Heart right ventricle (tissue), 16 donors: ENCODE results near the gene TRIM59. TPM values are rescaled to one million over a fixed set of nuclear protein-coding genes. Genes with fewer than 3 reads are reported as not detected.

Source experiments
- ATAC-seq, 8 donors: fragments of 200-7000 bp; cut with Tn5 transposase; one replicate each; pipeline ENCODE4 v1.9.1; 2020; ENCODE audit warnings: mild to moderate bottlenecking in 8 of 8, moderate library complexity in 8 of 8, moderate number of reproducible peaks in 1 of 8
- DNase-seq, 2 donors: peaks; one replicate each; pipeline ENCODE4 v3.0.0-alpha.2; 2020
- H3K27ac ChIP-seq, 10 donors: fragments of 200-600 bp; sonication (generic) in 2 of 10; one replicate each; pipeline versions ENCODE4 v1.5.0 to v1.8.0; 2020 to 2022; ENCODE audit warnings: mild to moderate bottlenecking in 3 of 10
- H3K27me3 ChIP-seq, 7 donors: fragments of 200-600 bp; one replicate each; pipeline ENCODE4 v1.8.0; 2021 to 2022; ENCODE audit warnings: mild to moderate bottlenecking in 2 of 7
- H3K36me3 ChIP-seq, 9 donors: fragments of 200-600 bp; sonication (generic) in 1 of 9; one replicate each; pipeline versions ENCODE4 v1.5.0 to v1.8.0; 2020 to 2022; ENCODE audit warnings: mild to moderate bottlenecking in 2 of 9
- H3K4me1 ChIP-seq, 9 donors: fragments of 200-600 bp; sonication (generic) in 1 of 9; one replicate each; pipeline versions ENCODE4 v1.5.0 to v1.8.0; 2020 to 2022; ENCODE audit warnings: mild to moderate bottlenecking in 4 of 9
- H3K4me3 ChIP-seq, 10 donors: fragments of 200-600 bp; sonication (generic) in 2 of 10; one replicate each; pipeline versions ENCODE4 v1.5.0 to v1.8.0; 2020 to 2022; ENCODE audit warnings: mild to moderate bottlenecking in 7 of 10, moderate library complexity in 2 of 10
- H3K9me3 ChIP-seq, 11 donors: fragments of 200-600 bp in 10 of 11; sonication (generic) in 2 of 11; one replicate each; pipeline versions ENCODE4 v1.5.0 to v1.8.0; 2013 to 2022; ENCODE audit warnings: mild to moderate bottlenecking in 2 of 11, control low read depth in 1 of 11, moderate library complexity in 1 of 11
- WGBS, 2 donors: extraction: QIAGEN DNeasy Blood & Tissue Kit; methylation state at CpG; one replicate each; pipeline ENCODE4 v1.1.7; 2013; ENCODE audit warnings: inconsistent platforms in 1 of 2; 5-methylcytosine and 5-hydroxymethylcytosine counted together
- intact Hi-C, 10 donors: fragments of 100-400 bp; cut with DNase I; formaldehyde crosslinking; loops; one replicate each; pipeline versions ENCODE4 v1.11.1 to v1.14.2; 2022
- polyA plus RNA-seq, 2 donors: library from polyadenylated mRNA; stranded (reverse); fragments of 200-250 nt; gene quantifications; one replicate each; pipeline ENCODE4 v1.2.3, GENCODE V29; 2013
- total RNA-seq, 10 donors: library from RNA; stranded (reverse); fragmentation: NEBNext Ultra II Directional in 3 of 10; extraction: Animal tissue kit (Norgen Biotek cat#: 25700) in 3 of 10; gene quantifications; one replicate each; pipeline versions ENCODE4 v1.2.1 to v1.2.4, GENCODE V29; 2021 to 2023
- TF ChIP-seq, protein P1 (sequence below), 9 donors: fragments of 200-600 bp; sonication (generic) in 2 of 9; IDR thresholded peaks; one replicate each; pipeline versions ENCODE4 v1.5.0 to v1.8.0; 2021 to 2022; ENCODE audit warnings: antibody characterized with exemption in 9 of 9, mild to moderate bottlenecking in 5 of 9, moderate library complexity in 1 of 9
- donor health status: Arrhythmogenic right ventricular cardiomyopathy.
- donor health status: ischemic (EF 13 %, LVEDD 7.1; RV severe dilation, severe dysfunction).
- donor health status: healthy with polysubstance abuse.
- donor health status: DM: no; HTN: yes; CAD: no.
- donor health status: DM: no; HTN: no; CAD: no.
- donor health status: ischemic (EF 25% LVEDD 6.9; RV normal size, moderate dysfunction).
- donor health status: ischemic (EF 25% LVEDD 5.7; RV mildly dilated, moderate dysfunction).
- donor health status: healthy.
- donor health status: DM: yes; HTN: yes; CAD: no.
- donor health status: Ischemic cardiomyopathy.
- donor health status: ischemic (EF 35%, LVEDD 5.7; RV mildly dilated, moderate dysfunction).
- donor health status: nonischemic (EF 11% LVEDD 7.7; RV severe dilation, severe dysfunction).
- donor health status: DM: yes; HTN: yes; CAD: no.
- donor health status: PGD.
- donor health status: ischemic (EF 29% LVEDD 5.4; RV normal size, mild dysfunction).
- donor health status: nonischemic (EF 23%, LVEDD 6.1; RV moderate dilation, normal function).

The TRIM59 gene
- total and polyA plus RNA-seq, 12 donors: 0.10 to 2.8 (median 0.32) TPM; not detected in 1

- Histone ChIP-seq H3K4me1 (no peaks in the 10 kb centered on the region), H3K4me3 (no peak overlapping the region), H3K27ac (no peak overlapping the region), H3K36me3 (no peaks in the 10 kb centered on the region), H3K9me3 (no peaks in the 10 kb centered on the region), H3K27me3 (peaks cover 0 to 7% (median 0%) of the 10 kb centered on the region in 7 donors)
- WGBS, 2 donors: 71 to 80% methylated on average over 3 of the region's 3 CpGs
- intact Hi-C loops: no loop called here
- TF ChIP-seq, protein P1, sequence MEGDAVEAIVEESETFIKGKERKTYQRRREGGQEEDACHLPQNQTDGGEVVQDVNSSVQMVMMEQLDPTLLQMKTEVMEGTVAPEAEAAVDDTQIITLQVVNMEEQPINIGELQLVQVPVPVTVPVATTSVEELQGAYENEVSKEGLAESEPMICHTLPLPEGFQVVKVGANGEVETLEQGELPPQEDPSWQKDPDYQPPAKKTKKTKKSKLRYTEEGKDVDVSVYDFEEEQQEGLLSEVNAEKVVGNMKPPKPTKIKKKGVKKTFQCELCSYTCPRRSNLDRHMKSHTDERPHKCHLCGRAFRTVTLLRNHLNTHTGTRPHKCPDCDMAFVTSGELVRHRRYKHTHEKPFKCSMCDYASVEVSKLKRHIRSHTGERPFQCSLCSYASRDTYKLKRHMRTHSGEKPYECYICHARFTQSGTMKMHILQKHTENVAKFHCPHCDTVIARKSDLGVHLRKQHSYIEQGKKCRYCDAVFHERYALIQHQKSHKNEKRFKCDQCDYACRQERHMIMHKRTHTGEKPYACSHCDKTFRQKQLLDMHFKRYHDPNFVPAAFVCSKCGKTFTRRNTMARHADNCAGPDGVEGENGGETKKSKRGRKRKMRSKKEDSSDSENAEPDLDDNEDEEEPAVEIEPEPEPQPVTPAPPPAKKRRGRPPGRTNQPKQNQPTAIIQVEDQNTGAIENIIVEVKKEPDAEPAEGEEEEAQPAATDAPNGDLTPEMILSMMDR (IDR thresholded peaks at IDR 0.05): no peak
- DNase-seq (no peak), ATAC-seq (peak in 1 of 8 donors; percentile 13)
These were observed 10.4 kb upstream of the TRIM59 start for GRCh38 chr3:160460033-160460432.

- DNase-seq: no peak
- H3K27me3 ChIP-seq: peaks cover 0 to 7% (median 0%) of the 10 kb centered on the region in 7 donors
- H3K4me1 ChIP-seq: no peaks in the 10 kb centered on the region
- ATAC-seq: no peak
- 93 to 96% methylated on average over 9 of the region's 9 CpGs for WGBS, 2 donors
- no peak overlapping the region for H3K4me3 ChIP-seq
- H3K27ac ChIP-seq: no peak overlapping the region
- intact Hi-C loops: no loop called here
- H3K36me3 ChIP-seq: no peaks in the 10 kb centered on the region
- no peaks in the 10 kb centered on the region for H3K9me3 ChIP-seq
- TF ChIP-seq, protein P1 (IDR thresholded peaks at IDR 0.05): no peak
These were observed 9.9 kb upstream of the TRIM59 start for GRCh38 chr3:160459450-160459970.

GRCh38 chr3:160458151-160458550 lies 8.6 kb upstream of the TRIM59 start:
- TF ChIP-seq, protein P1 (IDR thresholded peaks at IDR 0.05): no peak
- intact Hi-C loops: no loop called here
- peaks cover 0 to 6% (median 0%) of the 10 kb centered on the region in 7 donors for H3K27me3 ChIP-seq
- H3K4me1 ChIP-seq: no peaks in the 10 kb centered on the region
- H3K4me3 ChIP-seq: no peak overlapping the region
- no peak for ATAC-seq
- no peak for DNase-seq
- H3K27ac ChIP-seq: no peak overlapping the region
- H3K36me3 ChIP-seq: no peaks in the 10 kb centered on the region
- 63 to 68% methylated on average over 4 of the region's 4 CpGs for WGBS, 2 donors
- H3K9me3 ChIP-seq: no peaks in the 10 kb centered on the region

- H3K9me3 ChIP-seq: no peaks in the 10 kb centered on the region
- peaks cover 0 to 2% (median 0%) of the 10 kb centered on the region in 9 donors for H3K4me1 ChIP-seq
- 86 to 87% methylated on average over 3 of the region's 3 CpGs for WGBS, 2 donors
- ATAC-seq: no peak
- intact Hi-C loops: no loop called here
- no peak overlapping the region for H3K4me3 ChIP-seq
- no peak for DNase-seq
- H3K27me3 ChIP-seq: no peaks in the 10 kb centered on the region
- TF ChIP-seq, protein P1 (IDR thresholded peaks at IDR 0.05): no peak
- H3K27ac ChIP-seq: no peak overlapping the region
- H3K36me3 ChIP-seq: no peaks in the 10 kb centered on the region
These were observed 6.3 kb upstream of the TRIM59 start for GRCh38 chr3:160455846-160456245.
